Effector memory CD4-positive, alpha-beta T cell (primary cell): ENCODE measurements around the gene CCDC73.
"Not testable (repeated sequence)": the region's sequence is repeated elsewhere in the genome, so short reads cannot be mapped to it uniquely, and the experiment has no call there.

Experiments
- DNase-seq, 3 donors: peaks; one replicate each; pipeline ENCODE4 v3.0.0-alpha.2; 2020
- H3K27ac ChIP-seq: 2 replicates; pipeline ENCODE4 v1.7.0; 2013; ENCODE audit warnings: mild to moderate bottlenecking, low read length, moderate library complexity; ENCODE audit not compliant: insufficient read depth, poor library complexity, severe bottlenecking
- H3K27me3 ChIP-seq: replicated peaks from 2 replicates; pipeline ENCODE4 v1.7.0; 2013; ENCODE audit warnings: mild to moderate bottlenecking, low read length; ENCODE audit not compliant: insufficient read depth, control insufficient read depth, poor library complexity, severe bottlenecking
- H3K36me3 ChIP-seq: 2 replicates; pipeline ENCODE4 v1.7.0; 2013; ENCODE audit warnings: mild to moderate bottlenecking, low read length, moderate library complexity; ENCODE audit not compliant: control insufficient read depth, insufficient read depth
- H3K4me1 ChIP-seq: 2 replicates; pipeline ENCODE4 v1.7.0; 2013; ENCODE audit warnings: low read length, mild to moderate bottlenecking; ENCODE audit not compliant: control insufficient read depth, insufficient read depth, poor library complexity, severe bottlenecking
- H3K4me3 ChIP-seq: 2 replicates; pipeline ENCODE4 v1.7.0; 2013; ENCODE audit warnings: low read length, low read depth, mild to moderate bottlenecking; ENCODE audit not compliant: insufficient read depth, poor library complexity, severe bottlenecking
- H3K9me3 ChIP-seq: 2 replicates; pipeline ENCODE4 v1.7.0; 2013; ENCODE audit warnings: mild to moderate bottlenecking, low read length, moderate library complexity; ENCODE audit not compliant: control insufficient read depth

The CCDC73 gene

GRCh38 chr11:32779136-32779535 lies 15.3 kb downstream of the CCDC73 start:
- H3K36me3 ChIP-seq: no peaks in the 10 kb centered on the region
- H3K27me3 ChIP-seq: no peaks in the 10 kb centered on the region
- H3K9me3 ChIP-seq: no peaks in the 10 kb centered on the region
- no peak for DNase-seq
- no peaks in the 10 kb centered on the region for H3K4me1 ChIP-seq
- H3K27ac ChIP-seq: no peak overlapping the region
- no peak overlapping the region for H3K4me3 ChIP-seq

DNA sequence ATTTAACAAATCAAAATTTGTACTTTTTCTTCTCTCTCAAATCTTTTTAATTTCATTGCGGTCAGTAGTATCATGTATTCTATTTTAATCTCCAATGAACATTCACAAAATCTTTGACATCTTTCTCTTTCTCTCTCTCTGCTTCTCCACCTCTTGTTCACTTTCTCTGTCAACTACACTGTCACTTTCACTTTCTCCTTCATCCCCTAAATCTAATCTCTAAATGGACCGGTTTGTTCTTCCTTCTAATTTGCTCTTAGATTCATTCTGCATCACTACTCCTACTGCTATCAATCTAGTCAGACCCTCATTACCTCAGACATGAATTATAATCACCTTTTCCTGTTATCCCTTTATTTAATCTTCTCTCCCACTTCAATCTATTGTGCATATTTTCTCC lies 18.6 kb downstream of the CCDC73 start:
- Histone ChIP-seq H3K27me3 (no peaks in the 10 kb centered on the region), H3K4me1 (no peaks in the 10 kb centered on the region), H3K27ac (no peak overlapping the region), H3K9me3 (no peaks in the 10 kb centered on the region), H3K36me3 (no peaks in the 10 kb centered on the region), H3K4me3 (no peak overlapping the region)
- DNase-seq: no peak

DNA sequence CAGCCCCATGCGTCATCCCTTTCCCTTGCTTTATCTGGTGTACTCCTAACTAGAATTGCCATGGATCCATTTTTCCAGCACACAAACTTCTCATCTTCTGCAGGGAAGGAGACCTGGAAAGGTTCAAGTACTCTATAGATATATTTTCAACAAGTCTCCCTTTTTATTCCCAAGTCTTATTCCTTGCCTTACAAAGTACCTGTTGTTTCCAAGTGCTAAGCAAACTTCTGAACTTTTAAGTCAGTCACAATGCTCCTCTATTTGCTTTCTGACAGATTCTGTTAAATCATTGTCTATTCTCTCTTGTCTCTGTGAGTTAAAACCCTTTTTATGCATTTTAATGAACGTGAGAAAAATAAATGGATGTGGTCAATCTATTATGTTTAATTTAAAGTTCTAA lies 20.4 kb downstream of the CCDC73 start:
- H3K27me3 ChIP-seq: no peaks in the 10 kb centered on the region

GRCh38 chr11:32772731-32773130 lies 21.7 kb downstream of the CCDC73 start:
- H3K4me3 ChIP-seq: no peak overlapping the region
- H3K4me1 ChIP-seq: no peaks in the 10 kb centered on the region
- H3K27ac ChIP-seq: no peak overlapping the region
- no peak for DNase-seq
- H3K27me3 ChIP-seq: no peaks in the 10 kb centered on the region
- H3K36me3 ChIP-seq: no peaks in the 10 kb centered on the region
- H3K9me3 ChIP-seq: no peaks in the 10 kb centered on the region

More for the DNA sequence above, 20.4 kb downstream of the CCDC73 start:
- Histone ChIP-seq H3K4me3 (no peak overlapping the region), H3K9me3 (no peaks in the 10 kb centered on the region), H3K36me3 (no peaks in the 10 kb centered on the region), H3K4me1 (no peaks in the 10 kb centered on the region), H3K27ac (no peak overlapping the region)
- no peak for DNase-seq

- not testable (repeated sequence) for H3K27me3 ChIP-seq, H3K9me3 ChIP-seq, H3K4me1 ChIP-seq, H3K36me3 ChIP-seq, H3K4me3 ChIP-seq, H3K27ac ChIP-seq, DNase-seq
Observed at GRCh38 chr11:32761774-32762173, 32.7 kb downstream of the CCDC73 start.

- H3K4me3 ChIP-seq: no peak overlapping the region
Observed at GRCh38 chr11:32758291-32758690, 36.2 kb downstream of the CCDC73 start.

DNA sequence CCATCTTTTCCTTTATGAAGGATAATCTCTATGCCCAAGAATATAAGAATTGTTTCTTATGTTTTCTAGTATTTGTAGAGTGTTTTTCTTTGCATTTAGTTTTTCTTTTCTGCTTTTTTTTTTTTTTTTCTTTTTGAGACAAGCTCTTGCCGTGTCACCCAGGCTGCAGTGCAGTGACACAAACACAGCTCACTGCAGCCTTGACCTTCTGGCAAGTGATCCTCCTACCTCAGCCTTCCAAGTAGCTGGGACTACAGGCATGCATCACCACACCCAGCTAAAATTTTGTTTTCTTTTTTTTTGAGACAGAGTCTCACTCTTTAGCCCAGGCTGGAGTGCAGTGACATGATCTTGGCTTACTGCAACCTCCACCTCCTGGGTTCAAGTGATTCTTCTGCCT lies 41.3 kb downstream of the CCDC73 start:
- DNase-seq, H3K4me1 ChIP-seq, H3K9me3 ChIP-seq, H3K4me3 ChIP-seq, H3K27me3 ChIP-seq, H3K36me3 ChIP-seq, H3K27ac ChIP-seq: not testable (repeated sequence)

More at GRCh38 chr11:32758291-32758690, 36.2 kb downstream of the CCDC73 start:
- Histone ChIP-seq H3K4me1 (no peaks in the 10 kb centered on the region), H3K9me3 (no peaks in the 10 kb centered on the region), H3K27me3 (peaks cover 5% of the 10 kb centered on the region), H3K36me3 (no peaks in the 10 kb centered on the region), H3K27ac (no peak overlapping the region)
- no peak for DNase-seq

GRCh38 chr11:32752001-32752400 lies 42.5 kb downstream of the CCDC73 start:
- Histone ChIP-seq H3K27me3 (no peaks in the 10 kb centered on the region), H3K36me3 (no peaks in the 10 kb centered on the region), H3K9me3 (peaks cover 3% of the 10 kb centered on the region), H3K4me3 (no peak overlapping the region), H3K27ac (no peak overlapping the region), H3K4me1 (no peaks in the 10 kb centered on the region)
- DNase-seq: no peak

- no peak for DNase-seq
- no peaks in the 10 kb centered on the region for H3K36me3 ChIP-seq
- H3K27me3 ChIP-seq: no peaks in the 10 kb centered on the region
- peaks cover 3% of the 10 kb centered on the region for H3K9me3 ChIP-seq
- no peak overlapping the region for H3K27ac ChIP-seq
- no peak overlapping the region for H3K4me3 ChIP-seq
- H3K4me1 ChIP-seq: no peaks in the 10 kb centered on the region
Observed at GRCh38 chr11:32751381-32751780, 43.1 kb downstream of the CCDC73 start.

DNA sequence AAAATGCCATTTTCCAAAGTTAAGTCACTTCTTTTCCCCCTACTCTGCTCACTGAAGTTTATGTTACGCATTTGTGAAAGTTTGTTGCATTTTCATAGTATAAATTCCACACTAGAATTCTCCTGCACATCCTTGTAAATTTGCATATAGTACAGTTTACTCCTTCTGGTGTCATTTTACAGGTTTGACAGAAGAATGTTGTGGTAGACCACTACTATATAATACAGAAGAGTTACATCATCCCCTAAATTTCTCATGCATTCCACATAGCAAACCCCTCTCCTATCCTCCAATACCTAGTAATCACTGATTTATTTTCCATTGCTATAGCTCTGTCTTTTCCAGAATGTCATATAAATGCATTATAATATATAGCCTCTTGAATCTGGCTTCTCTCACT lies 64.5 kb downstream of the CCDC73 start:
- H3K4me3 ChIP-seq: no peak overlapping the region
- H3K9me3 ChIP-seq: no peaks in the 10 kb centered on the region
- H3K27me3 ChIP-seq: no peaks in the 10 kb centered on the region
- no peaks in the 10 kb centered on the region for H3K4me1 ChIP-seq
- H3K27ac ChIP-seq: no peak overlapping the region
- no peak for DNase-seq
- no peaks in the 10 kb centered on the region for H3K36me3 ChIP-seq

DNA sequence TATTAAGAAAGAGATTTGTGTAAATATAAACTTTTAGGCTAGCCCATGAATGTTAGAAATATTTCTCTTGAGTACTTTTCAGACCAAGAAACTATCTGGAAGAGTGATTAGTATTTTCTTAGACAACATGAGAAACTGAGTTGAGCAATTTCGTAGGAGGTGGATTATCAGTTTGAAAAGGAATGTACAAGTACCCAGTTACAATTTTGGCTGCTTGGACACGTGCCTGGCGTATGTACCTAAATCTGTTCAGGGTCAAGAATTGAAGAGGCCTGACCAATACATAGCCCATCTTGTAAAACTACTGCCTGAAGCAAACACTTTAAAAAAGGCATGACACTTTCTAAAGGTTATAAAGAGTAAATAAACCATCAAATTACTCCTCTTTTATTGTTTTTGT lies 71.1 kb downstream of the CCDC73 start:
- no peaks in the 10 kb centered on the region for H3K4me1 ChIP-seq
- H3K4me3 ChIP-seq: no peak overlapping the region
- no peaks in the 10 kb centered on the region for H3K9me3 ChIP-seq
- no peak for DNase-seq
- no peaks in the 10 kb centered on the region for H3K36me3 ChIP-seq
- H3K27me3 ChIP-seq: no peaks in the 10 kb centered on the region
- no peak overlapping the region for H3K27ac ChIP-seq
